Right hindlimb (tissue), 1 donor: ENCODE measurements around the gene FBXO31.

Experiments
- DNase-seq: peaks from one replicate; pipeline ENCODE4 v3.0.0-alpha.2; 2018

The FBXO31 gene

DNA sequence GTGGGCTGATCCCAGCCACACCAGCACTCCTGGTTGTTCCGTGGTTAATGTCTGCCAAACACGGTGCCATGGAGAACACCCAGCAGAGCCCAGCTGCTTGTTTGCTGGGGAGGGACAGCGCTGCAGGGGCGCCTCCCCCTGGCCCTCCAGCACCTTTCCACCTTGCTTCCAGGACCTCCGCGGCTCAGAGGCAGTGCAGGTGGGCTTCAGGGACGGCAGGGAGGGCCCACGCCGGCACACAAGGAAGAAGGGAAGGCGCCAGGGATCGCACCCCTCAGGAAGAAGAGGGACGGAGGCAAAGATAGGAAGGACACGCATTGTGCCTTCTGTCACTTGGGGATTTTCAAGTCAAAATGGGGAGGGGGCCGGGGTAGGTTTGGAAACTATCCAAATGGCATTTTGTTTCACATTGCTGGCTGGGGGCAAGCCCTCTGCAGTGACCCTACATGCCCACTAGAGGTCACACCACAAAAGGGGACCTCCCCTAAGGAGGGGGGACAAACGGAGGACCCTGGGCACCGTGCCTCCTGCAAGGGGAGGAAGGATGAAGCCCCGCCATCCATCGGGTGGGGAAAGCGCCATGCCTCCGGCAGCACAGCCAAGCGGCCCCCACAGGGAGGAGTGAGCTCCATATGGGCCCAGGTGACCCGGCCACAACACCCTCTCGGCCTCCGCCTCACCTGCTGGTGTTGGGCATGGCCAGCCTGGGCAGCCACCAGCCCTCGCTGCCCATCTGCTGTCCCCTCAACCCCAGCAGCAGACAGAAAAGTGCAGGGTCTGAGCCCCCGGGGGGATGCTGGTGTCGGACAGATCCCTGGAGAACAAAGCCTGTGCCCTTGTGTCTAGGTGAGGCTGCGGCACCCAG lies 58.9 kb downstream of the FBXO31 start:
- DNase-seq, result no peak

DNA sequence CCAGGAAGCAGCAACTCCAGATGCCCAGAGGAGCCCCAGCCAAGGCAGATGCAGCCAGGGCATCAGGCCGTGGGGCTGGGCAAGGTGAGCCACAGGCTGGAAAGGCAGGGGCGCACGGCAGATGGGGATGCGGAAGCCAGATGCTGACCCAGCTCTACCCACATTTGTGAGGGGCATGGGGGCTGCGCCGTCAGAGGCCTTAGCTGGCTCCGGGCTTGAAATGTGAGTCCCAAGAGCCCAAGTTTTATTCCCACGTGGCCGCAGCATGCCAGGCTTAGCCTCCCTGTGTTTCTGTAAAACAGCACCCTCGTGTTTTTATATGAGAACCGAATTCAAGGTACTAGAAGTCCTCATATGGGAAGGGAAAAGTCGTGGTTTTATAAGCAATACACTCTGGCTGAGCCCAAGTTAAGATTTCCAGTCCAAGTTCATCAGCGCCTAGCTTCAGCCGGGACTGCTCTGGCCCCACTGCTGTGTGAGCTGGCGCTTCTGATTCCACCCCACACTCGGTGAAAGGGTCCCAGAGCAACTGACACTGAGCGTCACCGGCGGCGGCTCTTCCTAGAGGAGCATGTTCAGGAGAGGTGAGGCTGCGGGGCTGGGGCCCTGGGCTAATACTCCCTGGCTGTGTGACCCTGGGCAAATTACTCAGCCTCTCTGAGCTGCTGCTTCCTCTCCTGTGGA lies 59.7 kb downstream of the FBXO31 start:
- DNase-seq, result no peak

DNA sequence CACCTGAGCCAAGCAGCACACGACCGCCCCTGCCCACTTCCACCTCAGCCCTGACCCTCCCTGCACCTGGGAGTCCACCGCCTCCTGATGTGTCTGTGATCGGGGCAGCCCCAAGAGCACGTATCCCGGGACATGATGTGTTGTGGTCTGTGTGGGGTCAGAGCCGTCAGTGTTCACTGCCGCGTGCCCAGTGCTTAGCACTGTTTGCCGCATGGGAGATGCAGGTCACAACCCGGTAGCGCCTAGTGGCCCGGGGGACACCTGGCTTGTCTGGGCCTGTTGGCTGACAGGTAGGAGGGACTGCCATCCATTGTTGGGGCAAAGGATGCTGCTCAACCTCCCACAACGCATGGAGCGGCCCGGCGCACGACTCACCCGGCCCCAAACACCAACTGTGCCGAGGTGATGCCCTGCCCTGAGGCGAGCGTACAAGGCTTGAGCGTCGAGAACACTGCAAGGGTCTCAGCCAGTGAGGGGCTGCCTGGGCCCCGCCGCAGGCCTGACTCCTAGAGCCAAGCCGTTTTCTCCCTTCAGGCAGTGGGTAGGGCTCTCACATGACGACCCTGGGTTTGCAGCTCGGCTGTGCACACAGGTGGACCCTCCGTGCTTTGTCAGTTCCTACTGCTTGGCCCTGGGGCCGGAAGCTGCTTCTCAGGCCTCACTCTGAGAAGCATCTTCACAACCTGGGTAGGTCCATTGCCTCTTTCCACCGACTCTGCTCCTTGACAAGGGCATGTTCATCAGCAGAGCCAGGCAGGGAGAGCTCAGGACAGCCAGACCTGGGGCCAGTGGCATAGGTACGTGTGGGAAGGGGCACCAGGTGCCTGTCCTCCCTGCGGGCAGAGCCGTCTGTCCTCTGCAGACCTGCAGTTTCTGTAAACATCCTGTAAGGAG lies 60.5 kb downstream of the FBXO31 start:
- no peak for DNase-seq

DNA sequence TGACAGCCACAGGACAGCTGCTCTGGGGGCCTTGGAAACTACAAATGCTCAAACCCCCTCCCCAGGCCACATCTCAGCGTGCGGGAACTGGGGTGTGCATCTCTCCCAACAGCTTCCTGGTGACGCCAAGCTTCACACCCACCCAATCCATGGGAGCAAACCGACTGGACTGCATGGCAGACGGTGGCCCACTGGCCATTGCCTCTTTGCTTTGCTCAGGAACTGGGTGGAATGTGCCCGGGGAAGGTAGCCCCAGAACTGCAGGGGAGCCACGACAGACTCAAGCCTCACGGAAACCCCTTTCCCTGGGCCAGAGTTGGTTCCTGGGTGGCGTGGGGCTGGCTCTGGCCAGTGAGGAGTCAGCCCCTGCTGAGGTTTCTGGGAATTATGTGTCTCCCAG lies 61.2 kb downstream of the FBXO31 start:
- no peak for DNase-seq

DNA sequence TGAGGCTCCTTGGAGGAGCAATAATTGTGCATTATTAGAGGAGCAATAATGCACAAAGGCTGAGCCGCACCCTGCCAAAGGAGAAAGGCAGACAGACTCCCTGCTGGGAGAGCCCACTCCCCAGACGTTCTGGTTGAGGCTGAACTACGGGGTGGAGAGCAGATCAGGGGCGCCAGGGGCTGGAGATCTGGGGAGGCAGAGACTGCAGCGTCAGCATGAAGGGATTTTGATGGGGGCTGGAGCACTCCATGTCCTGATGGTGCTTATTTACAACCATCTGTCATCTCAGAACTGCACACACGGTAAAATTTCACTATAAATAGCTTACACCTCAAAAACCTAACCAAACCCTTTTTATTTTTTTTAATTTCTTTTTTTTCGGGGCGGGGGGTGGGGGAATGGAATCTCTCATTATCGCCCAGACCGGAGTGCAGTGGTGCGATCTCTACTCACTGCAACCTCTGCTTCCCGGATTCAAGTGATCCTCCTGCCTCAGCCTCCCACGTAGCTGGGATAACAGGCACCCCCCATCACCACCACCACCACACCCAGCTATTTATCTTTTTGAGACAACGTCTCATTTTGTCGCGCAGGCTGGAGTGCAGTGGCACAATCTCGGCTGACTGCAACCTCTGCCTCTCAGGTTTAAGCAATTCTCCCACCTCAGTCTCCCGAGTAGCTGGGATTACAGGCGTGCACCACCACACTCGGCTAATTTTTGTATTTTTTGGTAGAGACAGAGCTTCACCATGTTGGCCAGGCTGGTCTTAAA lies 62.1 kb downstream of the FBXO31 start:
- no peak for DNase-seq

DNA sequence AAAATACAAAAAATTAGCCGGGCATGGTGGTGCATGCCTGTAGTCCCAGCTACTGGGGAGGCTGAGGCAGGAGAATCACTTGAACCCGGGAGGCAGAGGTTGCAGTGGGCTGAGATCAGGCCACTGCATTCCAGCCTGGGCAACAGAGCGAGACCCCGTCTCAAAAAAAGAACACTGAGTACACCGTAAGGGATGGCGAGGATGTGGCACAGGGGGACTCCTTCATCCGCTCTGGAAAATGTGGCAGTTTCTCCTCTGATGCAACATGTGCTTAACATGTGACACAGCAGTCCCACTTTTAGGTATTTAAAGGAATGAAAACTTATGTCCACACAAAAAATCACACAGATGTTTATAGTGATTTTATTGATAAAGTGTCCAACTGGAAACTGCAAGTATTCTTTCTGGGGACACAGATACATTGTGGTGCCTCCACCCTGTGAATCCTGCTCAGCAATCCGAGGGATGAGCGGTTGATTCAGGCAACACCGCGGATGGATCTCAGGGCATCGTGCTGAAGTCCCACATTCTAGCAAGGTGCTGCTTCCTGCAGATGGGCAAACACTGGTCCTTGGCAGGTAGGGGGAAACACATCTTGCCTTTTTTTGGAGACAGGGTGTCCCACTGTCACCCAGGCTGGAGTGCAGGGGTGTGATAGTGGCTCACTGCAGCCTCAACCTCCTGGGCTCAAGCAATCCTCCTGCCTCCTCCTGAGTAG lies 62.9 kb downstream of the FBXO31 start:
- no peak for DNase-seq

DNA sequence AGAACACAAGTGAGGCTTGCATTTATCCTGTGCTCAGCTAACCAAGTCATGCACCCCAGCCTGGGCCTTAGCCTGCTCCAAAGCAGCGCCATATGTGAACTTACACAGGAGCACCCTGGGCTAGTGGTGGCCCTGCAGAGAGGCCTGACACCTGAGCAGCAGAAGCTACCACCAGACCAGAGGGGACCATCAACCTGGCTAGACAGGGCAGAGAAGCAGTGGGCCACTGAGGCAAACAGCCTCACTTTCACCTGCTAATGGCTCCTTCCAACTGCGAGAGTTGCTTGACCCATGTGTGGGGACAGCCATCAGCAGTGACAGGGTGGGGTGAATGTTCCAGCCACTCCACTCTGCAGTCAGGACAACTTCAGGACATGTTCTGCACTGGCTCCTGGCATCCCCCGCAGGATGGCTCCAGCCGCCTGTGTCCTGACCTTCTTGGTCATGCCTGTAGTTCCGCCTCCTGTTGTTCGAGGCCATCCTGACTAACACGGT lies 63.5 kb downstream of the FBXO31 start:
- DNase-seq, result no peak

DNA sequence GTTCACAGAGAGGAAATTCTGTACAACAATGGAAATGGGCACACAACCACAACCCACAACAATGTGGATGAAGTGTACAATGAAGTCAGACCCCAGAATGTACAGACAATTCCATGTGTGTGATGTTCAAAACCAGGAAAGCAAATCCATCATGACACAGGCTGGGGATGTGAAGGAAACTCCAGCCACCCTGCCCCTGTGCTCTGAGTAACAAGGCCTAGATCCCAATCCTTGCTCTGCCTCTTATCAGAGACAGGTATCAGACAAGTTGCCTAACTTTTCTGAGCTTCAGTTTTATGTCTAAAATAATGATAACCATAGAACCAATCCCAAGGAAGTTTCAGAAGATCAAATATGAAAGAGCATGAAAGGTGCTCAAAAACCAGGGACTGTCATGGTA lies 64.6 kb downstream of the FBXO31 start:
- no peak for DNase-seq

DNA sequence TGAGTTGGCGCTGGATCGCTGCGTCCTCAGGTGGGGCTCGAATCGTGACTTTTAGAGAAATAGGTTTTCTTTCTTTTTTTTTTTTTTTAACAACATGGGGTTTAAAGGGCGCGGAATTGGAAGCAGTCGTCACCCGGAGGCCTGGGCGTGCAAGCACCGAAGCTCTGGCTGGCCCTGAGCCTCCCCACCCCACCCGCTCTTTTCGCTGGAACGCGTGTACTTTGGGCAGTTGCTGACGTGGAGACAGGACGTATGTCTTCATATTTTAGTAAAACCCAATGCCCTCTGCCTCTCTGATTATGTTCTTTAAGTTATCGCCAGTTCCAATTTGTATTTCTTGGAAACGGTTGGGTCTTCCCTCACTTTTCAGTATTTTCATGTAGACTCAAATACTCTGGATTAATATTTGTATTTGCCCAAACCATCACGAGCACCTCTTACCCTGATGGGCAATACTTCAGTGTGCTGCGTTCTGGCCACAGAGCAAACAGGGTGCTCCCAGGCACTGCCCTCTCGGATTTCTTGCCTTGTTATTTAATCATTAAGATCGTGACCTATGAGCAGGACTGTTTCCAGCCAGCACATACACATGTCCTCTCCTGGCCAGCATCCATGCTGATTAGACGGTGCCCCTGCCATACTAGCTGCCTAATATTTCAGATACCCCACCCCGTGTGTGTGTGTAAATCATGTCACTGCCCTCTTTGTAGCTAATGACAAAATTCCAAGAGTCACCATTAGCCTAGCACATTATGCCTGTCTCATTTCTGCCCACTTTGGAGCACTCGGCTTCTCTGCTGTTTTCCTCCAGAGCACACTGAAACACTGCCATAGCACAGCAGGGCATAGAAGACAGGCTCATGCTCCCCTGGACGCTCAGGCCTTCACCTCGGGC lies 65.6 kb downstream of the FBXO31 start:
- peak; percentile 74 for DNase-seq

DNA sequence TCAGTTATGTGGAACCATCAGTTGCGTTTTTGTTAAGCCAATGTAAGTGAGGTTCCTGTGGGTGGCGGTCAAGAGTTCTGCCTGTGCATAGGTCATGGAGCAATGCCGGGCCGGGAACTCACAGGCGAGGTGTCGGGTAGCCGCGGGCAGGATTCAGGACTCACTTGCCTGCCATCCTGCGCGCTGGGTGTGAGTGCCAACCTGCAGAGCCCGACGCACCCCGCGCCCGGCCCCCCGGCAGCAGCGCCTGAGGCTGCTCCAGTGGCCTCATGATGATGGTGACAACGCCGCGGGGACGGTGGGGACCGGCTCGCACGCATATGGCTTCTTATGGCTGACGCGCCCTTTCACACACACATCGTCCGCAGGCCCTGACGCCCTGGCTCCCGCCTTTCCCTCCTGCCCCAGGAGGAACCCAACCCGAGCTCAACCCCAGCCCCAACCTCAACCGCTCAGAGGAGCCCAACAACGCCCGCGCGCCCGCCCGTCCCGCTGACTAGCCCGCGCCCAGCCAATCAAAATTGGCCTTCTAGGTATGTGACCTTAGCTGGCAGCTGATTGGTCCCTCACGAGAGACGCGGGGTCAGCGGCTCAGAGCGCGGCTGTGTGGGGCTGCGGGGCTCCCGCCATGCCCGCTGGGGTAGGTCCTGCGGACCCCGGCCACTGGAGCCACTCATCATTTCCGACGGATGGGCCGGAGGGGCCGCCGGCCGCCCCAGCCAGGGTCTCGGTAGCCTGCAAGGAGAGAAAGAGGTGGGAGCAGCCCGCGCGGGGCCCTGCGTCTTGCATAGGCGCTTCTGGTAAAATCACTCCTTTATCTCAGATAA lies 66.4 kb downstream of the FBXO31 start, which contains the start of gene C16orf95:
C16orf95 (minus strand) TSS at position 470 of the 827 bp plus-strand sequence; CDS start at position 320, 150 bp downstream.
- peak; percentile 98 for DNase-seq

DNA sequence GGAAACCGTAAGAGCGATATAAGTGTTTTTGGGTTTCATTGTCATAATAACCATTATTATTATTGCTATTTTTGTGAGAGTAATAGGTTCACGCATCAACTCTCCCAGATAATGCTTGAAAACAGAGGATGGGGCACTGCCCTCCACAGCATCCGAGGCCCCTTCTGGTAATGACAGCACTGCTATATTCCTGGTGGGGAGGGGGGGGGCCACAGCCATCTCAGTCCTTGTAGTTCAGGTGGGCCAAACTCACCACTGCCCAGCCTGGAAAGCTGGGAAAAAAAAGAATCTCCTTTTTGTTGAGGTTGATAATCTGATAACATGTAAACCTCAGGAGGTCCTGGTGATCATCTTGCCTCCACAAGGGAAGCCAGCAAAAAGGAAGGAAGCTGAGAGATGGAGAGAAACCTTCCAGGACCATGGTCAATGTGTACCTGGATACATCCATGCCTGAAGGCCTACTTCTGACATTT lies 67.1 kb downstream of the FBXO31 start:
- no peak for DNase-seq

DNA sequence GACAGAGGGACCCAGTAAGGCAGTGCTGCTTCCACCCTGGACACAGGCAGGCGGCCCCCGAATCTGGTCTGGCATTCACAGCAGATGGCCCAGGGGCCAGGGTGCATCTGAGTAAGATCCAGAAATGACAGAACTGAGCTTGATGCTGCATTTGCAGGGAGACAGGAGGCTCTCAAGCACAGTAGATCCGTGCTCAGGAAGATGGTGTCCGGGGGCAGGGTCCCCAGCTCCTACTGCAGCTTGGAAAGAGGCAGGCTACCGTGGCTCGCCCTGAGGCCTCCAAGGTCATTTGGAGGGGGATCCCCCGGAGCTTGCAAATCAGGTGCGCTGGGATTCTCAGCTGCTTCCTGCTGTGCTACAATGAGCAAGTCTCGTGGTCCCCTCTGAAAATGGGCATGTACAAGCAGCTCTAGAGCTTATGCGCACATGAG lies 68.6 kb downstream of the FBXO31 start:
- no peak for DNase-seq

DNA sequence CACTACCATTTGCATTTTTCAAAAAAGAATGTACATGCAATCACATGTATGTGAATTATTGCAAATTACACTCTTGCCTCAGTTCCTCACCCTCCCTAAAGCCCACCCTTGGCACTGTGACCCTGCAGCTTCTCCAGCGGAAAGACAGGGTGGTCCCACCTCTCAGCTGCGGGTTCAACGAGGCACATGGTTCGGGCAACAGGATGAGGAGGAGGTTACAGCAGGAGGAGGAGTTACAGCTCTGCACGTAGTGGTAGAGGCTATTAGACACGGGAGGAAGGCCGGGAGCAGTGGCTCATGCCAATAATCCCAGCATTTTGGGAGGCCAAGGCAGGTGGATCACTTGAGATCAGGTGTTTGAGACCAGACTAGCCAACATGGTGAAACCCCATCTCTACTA lies 71.6 kb downstream of the FBXO31 start:
- DNase-seq, result no peak

DNA sequence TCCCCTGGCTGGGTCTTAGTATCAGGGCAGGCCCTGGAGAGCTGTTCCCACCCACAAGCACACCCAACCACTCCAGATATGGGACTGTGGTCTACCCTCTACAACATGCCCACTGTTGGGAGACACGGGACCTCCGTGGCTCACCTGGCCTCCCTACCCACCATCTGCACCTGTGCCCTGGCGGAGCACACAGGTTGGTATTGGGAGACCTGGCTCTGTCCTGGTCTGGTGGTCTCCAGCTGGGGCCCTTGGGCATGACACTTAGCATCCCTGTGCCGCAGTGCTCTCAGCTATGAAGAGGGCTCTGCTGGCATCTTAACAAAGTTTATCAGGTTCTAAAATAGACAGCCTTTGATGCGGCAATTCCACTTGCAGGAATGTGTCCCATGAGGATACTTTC lies 72.2 kb downstream of the FBXO31 start:
- no peak for DNase-seq

DNA sequence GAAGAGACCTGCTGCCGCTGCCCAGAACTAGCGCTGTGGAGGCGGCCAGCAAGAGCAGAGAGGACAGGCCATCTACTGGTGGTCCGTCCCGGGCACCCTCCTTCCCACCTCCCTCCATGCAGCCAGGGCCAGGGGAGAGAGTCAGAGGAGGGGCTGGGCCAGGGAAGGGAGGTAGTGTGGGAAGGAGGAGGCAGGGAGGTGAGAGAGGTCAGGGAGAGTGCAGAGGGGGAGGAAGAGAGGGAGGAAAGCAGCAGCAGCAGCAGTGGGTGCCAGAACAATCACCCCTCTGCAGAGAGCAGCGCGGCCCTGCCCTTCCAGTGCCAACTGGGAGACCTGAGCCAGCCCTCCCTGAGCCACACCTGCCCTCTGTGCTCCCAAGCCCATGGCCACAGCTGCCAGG lies 73.0 kb downstream of the FBXO31 start:
- DNase-seq, result no peak

DNA sequence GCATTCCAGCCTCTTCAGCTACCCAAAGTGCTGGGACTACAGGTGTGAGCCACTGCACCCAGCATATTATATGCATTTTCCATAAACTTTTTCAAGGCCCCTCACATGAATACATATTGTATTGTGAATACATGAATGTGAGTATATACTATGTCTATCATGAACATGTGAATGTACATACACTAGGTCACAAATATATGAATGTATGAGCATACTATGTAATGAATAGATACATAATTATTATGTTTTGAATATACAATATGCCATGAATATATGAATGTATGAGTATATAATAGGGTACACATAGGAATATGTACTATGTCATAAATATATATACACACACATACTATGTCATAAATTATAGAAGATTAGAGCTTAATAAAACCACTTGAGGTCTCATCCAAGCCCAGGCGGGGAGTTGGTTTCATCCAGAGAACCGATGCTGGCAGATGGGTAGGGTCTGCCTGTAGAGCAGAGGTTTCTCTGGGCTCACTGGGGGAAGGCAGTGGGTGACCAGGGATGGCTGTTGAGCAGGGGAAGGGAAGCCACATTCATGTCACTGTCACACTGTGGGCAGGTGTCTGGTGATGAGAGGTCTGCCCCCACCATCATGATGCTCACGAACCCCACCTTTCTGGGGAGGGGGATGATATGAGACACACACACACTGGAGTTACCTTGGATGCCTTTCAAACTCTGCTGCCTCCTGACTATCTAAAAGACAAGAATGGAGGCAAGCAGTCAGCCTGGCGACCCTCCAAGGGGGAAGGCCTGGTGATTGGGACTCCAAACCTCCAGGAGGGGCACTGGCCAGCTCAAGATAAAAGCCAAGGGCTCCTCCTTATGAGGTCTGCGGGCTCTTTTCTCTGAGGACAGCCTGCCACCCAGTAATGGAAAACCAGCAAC lies 73.7 kb downstream of the FBXO31 start:
- DNase-seq, result no peak

DNA sequence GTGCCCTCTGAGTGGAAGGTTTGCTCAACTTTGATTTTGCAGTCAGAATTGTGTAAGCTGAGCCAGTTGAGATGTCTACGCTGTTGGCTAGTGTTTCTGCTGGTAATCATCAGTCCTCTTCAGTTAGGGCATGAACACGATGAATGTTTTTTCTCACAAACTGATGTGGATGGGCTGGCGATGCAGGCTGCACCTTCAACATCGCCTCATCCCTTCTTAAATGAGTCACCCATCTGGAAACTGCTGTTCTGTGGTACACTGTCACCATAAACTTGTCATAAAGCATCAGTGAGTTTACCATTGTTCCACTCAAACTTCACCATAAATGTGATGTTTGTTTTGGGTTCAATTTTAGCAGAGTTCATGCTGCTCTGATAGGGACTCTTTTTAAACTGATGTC lies 74.8 kb downstream of the FBXO31 start:
- DNase-seq, result no peak

DNA sequence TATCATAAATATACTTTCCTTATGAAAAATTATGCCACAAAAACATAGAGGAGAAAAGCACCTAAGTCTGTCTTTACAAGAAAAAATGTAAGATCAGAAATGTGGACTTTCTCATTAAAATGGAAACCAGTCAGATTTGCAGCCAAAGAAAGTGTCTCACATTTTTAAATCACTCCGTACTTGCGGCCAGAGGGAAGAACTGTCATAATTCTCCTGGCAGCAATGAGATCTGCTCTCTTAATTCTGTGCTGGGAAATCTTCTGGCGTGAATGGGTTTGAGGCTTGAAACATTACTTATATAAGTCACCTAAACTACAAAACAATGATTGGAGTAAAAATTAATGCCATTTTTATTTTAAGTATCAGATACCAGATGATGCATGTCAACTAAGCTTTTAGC lies 77.1 kb downstream of the FBXO31 start:
- no peak for DNase-seq
